NCI-H69 (cell line): Measurements from ENCODE around the gene ANGPTL7.

Source experiments
- DNase-seq: peaks from one replicate; lab custom pipeline; 2025; lab: John Stamatoyannopoulos, UW

The ANGPTL7 gene

DNA sequence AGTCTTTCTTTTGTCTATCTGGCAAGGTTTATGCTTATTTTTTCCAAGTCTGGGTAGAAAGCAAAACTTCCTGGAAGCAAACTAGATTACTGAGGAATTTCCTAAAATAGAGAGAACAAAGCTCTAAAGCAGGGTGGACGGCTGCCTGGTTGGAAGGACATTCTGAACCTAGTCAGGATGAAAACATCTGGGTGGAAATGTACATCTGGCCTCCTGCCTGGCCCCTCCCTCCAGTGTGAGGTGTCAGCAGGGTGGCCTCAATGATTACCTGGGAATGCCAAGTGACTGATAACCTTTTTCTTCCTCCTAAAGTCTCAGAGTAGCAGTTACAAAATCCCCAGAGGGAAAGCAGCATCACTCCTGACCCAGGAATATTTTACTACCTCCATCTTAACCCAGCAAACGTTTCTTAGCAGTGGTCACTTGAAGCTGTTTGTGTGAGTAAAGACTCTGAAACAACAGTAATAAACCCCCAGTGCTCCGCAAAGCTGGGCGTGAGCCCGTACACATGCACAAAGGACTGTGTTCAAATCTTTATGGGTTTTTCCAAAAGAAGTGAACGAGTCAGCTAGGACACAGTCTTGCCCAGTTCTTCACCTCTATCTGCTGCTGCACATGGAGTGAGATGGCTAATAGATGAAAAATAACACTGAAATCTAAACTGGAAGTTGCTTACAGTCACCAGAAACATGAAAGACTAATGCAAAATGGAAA is 18.9 kb downstream of the ANGPTL7 start:
- no peak for DNase-seq

DNA sequence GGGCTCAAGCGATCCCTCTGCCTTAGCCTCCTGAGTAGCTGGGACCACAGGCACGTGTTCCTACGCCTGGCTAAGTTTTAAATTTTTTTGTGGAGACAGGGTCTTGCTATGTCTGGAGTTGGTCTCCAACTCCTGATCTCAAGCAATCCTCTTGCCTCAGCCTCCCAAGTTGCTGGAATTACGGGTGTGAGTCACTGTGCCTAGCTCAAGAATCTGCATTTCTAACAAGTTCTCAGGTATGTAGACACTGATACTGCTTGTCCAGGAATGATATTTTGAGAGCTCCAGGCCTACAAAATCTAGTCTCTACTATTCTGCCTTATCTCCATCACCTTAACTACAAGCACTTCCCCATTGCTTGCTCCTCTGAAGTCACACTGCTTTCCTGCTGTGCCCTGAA is 22.3 kb downstream of the ANGPTL7 start:
- no peak for DNase-seq

DNA sequence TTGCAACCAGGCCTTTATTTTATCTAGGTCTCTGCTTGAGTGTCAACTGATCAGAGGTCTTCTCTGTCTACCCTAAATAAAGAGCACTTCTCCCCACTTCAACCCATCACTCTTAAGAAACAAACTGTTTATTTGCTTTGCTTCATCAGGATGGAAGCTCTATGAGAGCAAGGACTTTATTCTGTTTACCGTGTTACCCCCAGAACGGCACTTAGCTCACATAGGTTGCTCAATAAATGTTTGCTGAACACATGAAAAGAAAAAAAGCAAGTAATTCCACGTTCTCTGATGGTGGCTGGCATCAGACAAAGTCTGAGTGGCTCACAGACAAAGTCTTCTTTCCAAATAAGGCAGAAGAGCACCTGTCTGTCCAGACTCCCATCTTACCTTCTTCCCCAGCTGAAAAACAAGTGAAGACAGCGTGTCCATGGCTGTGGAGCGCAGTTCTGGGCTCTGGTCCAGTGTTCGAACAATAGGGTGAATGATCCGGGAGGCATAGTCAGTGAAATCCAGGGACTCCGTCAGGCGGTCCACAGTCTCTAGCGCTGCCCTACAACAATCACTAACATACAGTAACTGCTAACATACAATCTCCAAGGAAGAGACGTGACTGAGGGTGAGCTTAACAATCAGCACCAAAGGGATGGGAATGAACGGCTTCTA is 22.9 kb downstream of the ANGPTL7 start:
- DNase-seq, result no peak

DNA sequence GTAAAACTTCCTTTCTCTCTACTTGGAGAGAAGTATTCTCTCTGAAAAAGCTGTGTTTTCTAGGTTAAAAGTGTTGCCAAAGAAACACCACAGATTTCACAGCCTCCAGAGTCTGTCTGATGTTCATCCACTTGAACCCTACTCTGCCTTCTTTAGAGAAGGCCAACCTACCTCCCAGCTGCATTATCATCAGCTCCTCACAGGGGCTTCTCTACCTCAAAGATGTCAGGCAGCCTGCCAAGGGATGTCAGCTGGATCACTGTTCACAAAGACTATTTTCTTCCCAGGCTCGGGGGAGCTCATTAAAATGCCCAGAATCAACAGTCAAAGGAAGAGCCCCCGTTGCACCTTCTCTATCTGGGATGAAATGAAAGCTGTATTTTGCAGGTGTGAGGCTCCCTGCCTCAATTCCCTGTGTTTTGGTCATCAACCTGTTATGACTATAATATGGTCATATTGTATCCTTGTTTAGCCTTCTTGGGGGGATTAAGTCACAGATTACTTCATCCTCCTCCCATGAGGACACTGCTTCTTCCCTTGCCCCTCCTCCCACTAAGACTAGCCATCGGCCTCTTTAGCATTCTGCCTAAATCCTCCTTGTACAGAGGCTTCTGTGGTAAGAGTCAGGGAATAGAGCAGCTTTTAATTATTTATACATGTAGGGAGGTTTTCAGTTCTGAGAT is 25.7 kb downstream of the ANGPTL7 start:
- DNase-seq, result peak; percentile 8

DNA sequence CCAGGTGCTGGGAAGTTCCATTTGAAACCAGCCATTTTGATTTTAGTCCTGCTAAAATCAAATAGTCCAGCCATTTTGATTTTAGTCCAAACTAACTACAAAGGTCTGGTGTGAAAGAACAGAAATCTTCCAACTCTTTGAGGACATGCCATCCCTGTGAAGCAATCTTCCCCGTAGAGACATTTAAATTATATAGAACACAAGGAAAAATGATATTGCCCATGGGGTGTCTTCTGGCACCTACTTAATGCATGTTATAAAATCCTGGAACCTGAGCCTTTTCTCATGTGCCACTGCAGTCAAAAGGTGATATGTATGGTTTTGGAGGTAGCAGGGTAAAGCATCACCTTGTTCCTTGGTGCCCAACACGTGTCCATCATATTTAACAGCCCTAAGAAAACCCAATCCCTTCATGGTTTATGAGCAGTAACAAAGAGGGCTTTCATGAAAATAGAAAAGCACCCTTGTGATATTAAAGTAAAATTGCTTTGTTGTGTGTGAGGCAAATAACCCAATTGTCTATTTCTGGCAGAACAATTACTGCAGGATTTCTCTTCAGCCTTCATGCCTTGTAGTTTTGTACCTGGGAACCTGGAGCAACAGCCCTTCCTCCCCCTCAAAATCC is 26.3 kb downstream of the ANGPTL7 start:
- DNase-seq, result no peak

DNA sequence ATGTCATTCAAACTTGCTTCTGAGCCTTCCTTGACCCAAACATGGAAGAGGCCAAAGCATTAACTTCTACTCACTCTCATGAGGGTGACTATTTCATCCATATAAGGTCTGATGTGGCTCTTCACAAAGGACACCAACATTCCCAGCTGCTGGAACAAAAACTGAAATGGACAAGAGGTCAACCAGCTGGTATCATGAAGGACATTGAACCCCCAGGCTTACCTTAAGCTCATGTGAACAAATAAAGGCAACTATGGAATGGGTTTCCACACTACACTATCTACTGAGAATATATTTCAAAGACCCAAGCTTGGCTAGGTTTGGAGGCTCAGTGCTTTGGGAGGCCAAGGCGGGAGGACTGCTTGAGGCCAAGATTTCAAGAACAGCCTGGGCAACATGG is 26.9 kb downstream of the ANGPTL7 start:
- no peak for DNase-seq

DNA sequence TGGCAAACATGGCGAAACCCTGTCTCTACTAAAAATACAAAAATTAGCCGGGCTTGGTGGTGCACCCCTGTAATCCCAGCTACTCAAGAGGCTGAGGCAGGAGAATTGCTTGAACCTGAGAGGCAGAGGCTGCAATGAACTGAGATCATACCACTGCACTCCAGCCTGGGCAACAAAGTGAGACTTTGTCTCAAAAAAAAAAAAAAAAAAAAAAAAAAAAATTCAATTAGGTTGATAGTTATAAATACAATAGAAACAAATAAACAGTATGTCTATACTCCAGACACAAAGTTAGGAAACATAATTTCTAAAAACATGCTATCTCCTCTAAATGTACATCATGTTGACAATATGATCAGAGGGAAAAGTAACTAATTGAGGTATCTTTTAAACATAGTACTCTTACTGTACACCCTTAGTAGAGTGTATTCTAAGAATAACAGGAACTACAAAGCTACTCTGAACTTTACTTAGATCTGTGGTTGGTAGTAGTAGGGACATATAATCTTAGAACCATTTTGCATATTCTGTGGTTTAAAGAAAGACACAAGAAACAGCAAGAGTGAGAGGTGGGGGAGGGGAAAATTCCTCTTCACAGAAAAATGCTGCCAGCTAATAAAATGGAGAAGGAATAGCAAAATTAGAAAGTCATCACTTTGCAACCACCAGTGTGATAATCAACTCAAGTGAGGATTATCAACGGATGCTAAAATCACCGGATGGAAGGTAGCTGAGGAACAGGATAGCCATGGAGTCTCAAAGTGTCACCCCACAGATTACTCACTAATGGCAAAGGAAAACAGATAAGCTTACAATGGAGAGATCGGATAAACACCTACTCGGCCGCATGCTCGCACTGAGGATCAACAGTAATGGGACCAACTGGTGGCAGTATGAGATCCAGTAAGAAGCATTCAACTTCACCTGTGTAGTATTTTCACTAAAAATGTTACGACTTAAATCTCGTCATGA is 38.2 kb downstream of the ANGPTL7 start:
- no peak for DNase-seq

DNA sequence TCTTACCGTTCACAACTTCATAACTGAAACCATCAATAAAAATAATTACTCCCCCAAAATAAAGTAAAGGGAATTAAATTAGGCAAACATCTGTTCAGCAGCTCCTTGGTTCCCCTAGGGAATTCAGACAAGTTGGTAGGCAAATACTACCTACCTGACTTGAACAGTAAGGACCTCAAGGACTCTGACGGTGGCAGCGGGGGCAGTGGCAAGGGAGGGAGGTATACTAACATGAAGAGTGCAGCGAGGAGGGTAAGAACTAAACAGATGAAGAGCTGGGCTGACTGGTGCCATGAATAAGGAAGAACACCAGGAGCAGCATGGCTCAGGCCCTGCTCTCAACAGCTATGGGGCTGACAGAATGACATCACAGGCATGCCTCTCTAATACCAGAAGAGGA is 40.0 kb downstream of the ANGPTL7 start:
- peak; percentile 73 for DNase-seq

DNA sequence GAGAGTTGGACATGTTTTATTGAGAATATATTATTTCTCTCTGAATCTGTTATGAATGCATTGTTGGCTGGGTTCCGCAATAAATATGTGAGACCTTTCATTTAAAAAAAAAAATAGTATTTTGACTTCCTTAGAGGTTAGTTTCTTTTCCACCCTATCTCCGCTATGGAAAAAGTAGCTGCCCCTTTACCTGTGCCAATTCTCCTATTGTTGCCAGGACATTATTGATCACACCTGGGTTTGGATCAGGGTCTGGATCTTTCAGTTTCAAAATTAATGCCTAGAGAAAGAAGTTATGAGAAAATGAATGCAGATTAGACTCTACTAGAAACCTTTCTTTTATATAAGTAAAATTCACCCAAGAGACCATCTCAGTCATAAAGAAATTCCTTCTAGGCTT is 44.1 kb downstream of the ANGPTL7 start:
- DNase-seq, result no peak

DNA sequence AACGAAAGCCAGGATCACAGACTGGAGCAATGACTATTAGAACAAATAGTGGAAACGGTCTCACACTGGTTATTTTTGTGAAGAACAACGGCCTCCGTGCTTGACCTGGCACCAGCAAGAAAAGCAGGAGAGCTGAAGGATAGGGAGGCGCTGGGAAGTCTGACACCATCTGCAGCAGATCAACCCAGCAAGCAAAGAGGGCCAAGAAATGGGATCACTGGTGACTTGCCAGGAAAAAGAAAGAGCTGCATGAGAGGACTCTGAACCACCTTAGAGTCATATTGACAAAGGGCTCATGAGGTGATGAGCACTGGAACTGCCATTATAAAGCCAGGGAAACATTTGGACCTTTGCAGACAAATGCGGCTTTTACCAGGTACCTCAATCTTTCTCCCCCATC is 48.2 kb downstream of the ANGPTL7 start:
- no peak for DNase-seq

DNA sequence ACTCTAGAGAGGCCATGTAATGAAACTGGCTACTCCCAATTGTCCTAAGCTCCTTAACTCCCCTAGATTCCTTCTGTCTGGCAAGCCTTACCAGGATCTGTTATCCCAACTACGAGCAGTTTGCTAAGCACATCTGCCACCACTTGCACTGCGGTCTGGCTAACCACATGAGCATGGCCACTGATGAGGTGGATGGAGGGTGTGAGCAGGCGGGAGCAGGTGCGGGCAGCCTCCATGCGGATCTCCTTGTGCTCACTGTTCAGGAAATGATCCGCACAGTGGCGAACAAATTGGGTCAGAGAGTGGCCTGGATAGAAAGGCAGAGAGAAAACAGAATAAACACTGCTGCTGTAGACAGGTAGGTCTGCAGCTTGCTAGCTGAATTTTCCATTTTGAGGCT is 49.2 kb downstream of the ANGPTL7 start:
- DNase-seq, result no peak

DNA sequence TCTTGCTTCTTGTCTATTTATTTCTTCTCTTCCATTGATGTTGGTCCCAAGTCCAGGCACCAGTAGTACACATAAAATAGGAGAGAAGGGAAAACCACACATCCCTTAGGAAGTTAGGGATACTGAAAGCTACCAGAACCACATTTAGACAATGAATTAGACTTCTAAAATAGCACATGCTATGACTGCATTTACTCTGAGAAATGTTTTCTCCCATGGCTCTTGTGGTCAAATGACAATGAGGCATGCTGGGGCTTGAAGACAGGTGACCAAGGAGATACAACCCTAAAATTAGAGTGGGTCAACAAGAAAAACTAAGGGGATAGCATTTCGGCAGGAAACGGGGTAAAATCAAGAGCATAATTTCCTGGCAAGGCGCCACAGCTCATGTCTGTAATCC is 56.1 kb downstream of the ANGPTL7 start:
- DNase-seq, result peak; percentile 3
